Measurements from ENCODE around the gene MFRP. TPM values are rescaled to one million over a fixed set of nuclear protein-coding genes. Genes with fewer than 3 reads are reported as not detected.

MFRP gene
- total and polyA plus RNA-seq, 9 of the 15 experiments (the other 6 are each of a cell fraction or from before 2014, with no cell fraction given): not detected

DNA sequence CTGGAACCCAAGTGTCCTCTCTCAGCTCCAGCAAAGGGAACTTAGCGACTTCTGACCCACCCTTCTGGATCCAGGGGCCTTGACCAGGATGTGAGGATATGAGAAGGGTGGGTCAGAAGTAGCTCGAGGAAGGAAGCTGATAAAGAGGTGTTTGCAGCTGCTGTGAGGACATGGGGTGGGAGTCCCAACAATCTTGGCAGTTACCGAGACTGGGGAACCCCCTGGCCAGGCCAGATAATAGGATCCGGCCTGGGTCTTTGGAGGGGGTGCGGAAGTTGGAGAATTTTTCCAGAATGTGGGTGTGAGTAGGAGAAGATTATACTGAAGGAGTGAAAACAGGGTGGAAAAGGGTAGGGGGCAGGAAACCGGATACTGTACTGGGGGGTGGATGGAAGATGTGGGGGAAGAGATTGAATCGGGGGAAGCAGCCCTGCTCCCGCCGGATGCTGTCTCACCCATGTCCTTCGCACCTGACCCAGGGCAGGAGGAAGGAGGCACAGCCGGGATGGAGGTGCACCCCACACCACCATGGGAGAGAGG is 26.7 kb downstream of the MFRP start (continued):
- TF ChIP-seq, protein P1, sequence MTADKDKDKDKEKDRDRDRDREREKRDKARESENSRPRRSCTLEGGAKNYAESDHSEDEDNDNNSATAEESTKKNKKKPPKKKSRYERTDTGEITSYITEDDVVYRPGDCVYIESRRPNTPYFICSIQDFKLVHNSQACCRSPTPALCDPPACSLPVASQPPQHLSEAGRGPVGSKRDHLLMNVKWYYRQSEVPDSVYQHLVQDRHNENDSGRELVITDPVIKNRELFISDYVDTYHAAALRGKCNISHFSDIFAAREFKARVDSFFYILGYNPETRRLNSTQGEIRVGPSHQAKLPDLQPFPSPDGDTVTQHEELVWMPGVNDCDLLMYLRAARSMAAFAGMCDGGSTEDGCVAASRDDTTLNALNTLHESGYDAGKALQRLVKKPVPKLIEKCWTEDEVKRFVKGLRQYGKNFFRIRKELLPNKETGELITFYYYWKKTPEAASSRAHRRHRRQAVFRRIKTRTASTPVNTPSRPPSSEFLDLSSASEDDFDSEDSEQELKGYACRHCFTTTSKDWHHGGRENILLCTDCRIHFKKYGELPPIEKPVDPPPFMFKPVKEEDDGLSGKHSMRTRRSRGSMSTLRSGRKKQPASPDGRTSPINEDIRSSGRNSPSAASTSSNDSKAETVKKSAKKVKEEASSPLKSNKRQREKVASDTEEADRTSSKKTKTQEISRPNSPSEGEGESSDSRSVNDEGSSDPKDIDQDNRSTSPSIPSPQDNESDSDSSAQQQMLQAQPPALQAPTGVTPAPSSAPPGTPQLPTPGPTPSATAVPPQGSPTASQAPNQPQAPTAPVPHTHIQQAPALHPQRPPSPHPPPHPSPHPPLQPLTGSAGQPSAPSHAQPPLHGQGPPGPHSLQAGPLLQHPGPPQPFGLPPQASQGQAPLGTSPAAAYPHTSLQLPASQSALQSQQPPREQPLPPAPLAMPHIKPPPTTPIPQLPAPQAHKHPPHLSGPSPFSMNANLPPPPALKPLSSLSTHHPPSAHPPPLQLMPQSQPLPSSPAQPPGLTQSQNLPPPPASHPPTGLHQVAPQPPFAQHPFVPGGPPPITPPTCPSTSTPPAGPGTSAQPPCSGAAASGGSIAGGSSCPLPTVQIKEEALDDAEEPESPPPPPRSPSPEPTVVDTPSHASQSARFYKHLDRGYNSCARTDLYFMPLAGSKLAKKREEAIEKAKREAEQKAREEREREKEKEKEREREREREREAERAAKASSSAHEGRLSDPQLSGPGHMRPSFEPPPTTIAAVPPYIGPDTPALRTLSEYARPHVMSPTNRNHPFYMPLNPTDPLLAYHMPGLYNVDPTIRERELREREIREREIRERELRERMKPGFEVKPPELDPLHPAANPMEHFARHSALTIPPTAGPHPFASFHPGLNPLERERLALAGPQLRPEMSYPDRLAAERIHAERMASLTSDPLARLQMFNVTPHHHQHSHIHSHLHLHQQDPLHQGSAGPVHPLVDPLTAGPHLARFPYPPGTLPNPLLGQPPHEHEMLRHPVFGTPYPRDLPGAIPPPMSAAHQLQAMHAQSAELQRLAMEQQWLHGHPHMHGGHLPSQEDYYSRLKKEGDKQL (CRISPR knock-in tag; IDR thresholded peaks at IDR 0.05; ENCODE audit: borderline replicate concordance): no peak
- TF ChIP-seq ZNF830 (CRISPR knock-in tag; IDR thresholded peaks at IDR 0.05) (no peak), ZNF316 (IDR thresholded peaks at IDR 0.05) (no peak), SMAD1 (IDR thresholded peaks at IDR 0.05; ENCODE audit: low read depth, low read length, partially characterized antibody) (no peak), KHSRP (IDR thresholded peaks at IDR 0.05) (no peak)
- TF ChIP-seq, protein P2, sequence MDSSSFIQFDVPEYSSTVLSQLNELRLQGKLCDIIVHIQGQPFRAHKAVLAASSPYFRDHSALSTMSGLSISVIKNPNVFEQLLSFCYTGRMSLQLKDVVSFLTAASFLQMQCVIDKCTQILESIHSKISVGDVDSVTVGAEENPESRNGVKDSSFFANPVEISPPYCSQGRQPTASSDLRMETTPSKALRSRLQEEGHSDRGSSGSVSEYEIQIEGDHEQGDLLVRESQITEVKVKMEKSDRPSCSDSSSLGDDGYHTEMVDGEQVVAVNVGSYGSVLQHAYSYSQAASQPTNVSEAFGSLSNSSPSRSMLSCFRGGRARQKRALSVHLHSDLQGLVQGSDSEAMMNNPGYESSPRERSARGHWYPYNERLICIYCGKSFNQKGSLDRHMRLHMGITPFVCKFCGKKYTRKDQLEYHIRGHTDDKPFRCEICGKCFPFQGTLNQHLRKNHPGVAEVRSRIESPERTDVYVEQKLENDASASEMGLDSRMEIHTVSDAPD (CRISPR knock-in tag; IDR thresholded peaks at IDR 0.05): no peak

All from K562 (cell line).